Measurements from ENCODE around the gene GMPR.

- TF ChIP-seq CTCF (IDR thresholded peaks at IDR 0.05) (no peak), EP300 (IDR thresholded peaks at IDR 0.05) (no peak), POLR2A (IDR thresholded peaks at IDR 0.05) (no peak)
Observed at GRCh38 chr6:16313732-16314131, 75.3 kb downstream of the GMPR start.
